Ovary (tissue), 9 donors: ENCODE data around the gene GYPB. TPM values are rescaled to one million over a fixed set of nuclear protein-coding genes. Genes with fewer than 3 reads are reported as not detected.
"Not testable (repeated sequence)": the region's sequence is repeated elsewhere in the genome, so short reads cannot be mapped to it uniquely, and the experiment has no call there.

Experiments
- DNase-seq, 5 donors: peaks; one replicate each; pipeline ENCODE4 v3.0.0-alpha.2; 2019 to 2020
- H3K27ac ChIP-seq, 2 donors: fragments of 200-600 bp; one replicate each; pipeline versions ENCODE4 v1.5.1 to v1.8.0; 2019 to 2022
- H3K27me3 ChIP-seq: fragments of 200-600 bp; one replicate; pipeline ENCODE4 v1.8.0; 2022
- H3K36me3 ChIP-seq: fragments of 200-600 bp; sonication (generic); one replicate; pipeline ENCODE4 v1.5.1; 2019
- H3K4me1 ChIP-seq: one replicate; pipeline ENCODE4 v1.8.1; 2013; ENCODE audit warnings: mild to moderate bottlenecking, moderate library complexity; ENCODE audit not compliant: insufficient read depth
- H3K4me3 ChIP-seq: fragments of 200-600 bp; sonication (generic); one replicate; pipeline ENCODE4 v1.5.1; 2017
- H3K9me3 ChIP-seq, 2 donors: fragments of 200-600 bp in 1 of 2; sonication (generic) in 1 of 2; one replicate each; pipeline versions ENCODE4 v1.5.1 to v1.8.1; 2013 to 2019; ENCODE audit warnings: mild to moderate bottlenecking in 1 of 2, moderate library complexity in 1 of 2
- CTCF ChIP-seq, 3 donors: fragments of 450-650 bp in 2 of 3; fragments of 200-600 bp in 1 of 3; IDR thresholded peaks; one replicate each; pipeline versions ENCODE4 v1.5.1 to v1.8.0; 2016 to 2022; ENCODE audit warnings: antibody characterized with exemption in 3 of 3, mild to moderate bottlenecking in 1 of 3
- EP300 ChIP-seq: sonication (generic); formaldehyde crosslinking; IDR thresholded peaks from one replicate; pipeline ENCODE4 v1.6.1; 2017; ENCODE audit warnings: antibody characterized with exemption
- POLR2A ChIP-seq: fragments of 450-650 bp; IDR thresholded peaks from one replicate; pipeline ENCODE4 v1.6.1; 2017; ENCODE audit warnings: antibody characterized with exemption, mild to moderate bottlenecking, moderate library complexity
- WGBS, 3 donors: extraction: QIAGEN DNeasy Blood & Tissue Kit in 1 of 3; methylation state at CpG; one replicate each; pipeline versions ENCODE4 v1.1.5 to v1.1.7; 2013 to 2017; 5-methylcytosine and 5-hydroxymethylcytosine counted together
- intact Hi-C, 4 donors: fragments of 100-400 bp; cut with DNase I; formaldehyde crosslinking; loops; one replicate each; pipeline versions ENCODE4 v1.11.0 to v1.15.1; 2022 to 2023
- polyA plus RNA-seq, 2 donors: library from polyadenylated mRNA; stranded (reverse); fragments of 200-250 nt in 1 of 2; fragments of 350-450 nt in 1 of 2; fragmentation: Illumina TruSeq in 1 of 2; extraction: RNeasy Lipid Tissue Mini Kit (QIAGEN cat#74804) in 1 of 2; gene quantifications; one replicate each; pipeline ENCODE4 v1.2.3, GENCODE V29; 2013 to 2014
- total RNA-seq, 7 donors: library from RNA; depleted of rRNA in 2 of 7; stranded (reverse); fragments of >200 nt in 2 of 7; fragmentation: NEBNext Ultra II Directional in 3 of 7; extraction: Animal tissue kit (Norgen Biotek cat#: 25700) in 3 of 7; gene quantifications; one replicate each; pipeline versions ENCODE4 v1.1.0 to v1.2.4, GENCODE V29; 2016 to 2023
- donor health status: DM: no; HTN: no; CAD: no; lungs with moderate emphysema.
- donor health status: DM: no; HTN: no; CAD: no.
- donor health status: Bipolar disorder and iron deficiency.
- donor health status: DM: yes; HTN: yes; CAD: no.
- donor health status: DM: no; HTN: no; CAD: no.
- donor health status: DM: yes; HTN: yes; CAD: no.

GYPB gene
- total and polyA plus RNA-seq, 9 donors: not detected

GRCh38 chr4:143990717-143991116, 28.5 kb downstream of the GYPB start:
- H3K4me1 ChIP-seq, H3K27me3 ChIP-seq, H3K27ac ChIP-seq, intact Hi-C loops, H3K4me3 ChIP-seq, H3K36me3 ChIP-seq, DNase-seq, H3K9me3 ChIP-seq: not testable (repeated sequence)
- WGBS, 3 donors: 59 to 60% (median 60%) methylated on average over 3 of the region's 3 CpGs

- Histone ChIP-seq H3K9me3 (no peaks in the 10 kb centered on the region), H3K4me3 (no peak overlapping the region), H3K36me3 (no peaks in the 10 kb centered on the region), H3K27me3 (no peaks in the 10 kb centered on the region), H3K4me1 (no peaks in the 10 kb centered on the region), H3K27ac (no peak overlapping the region)
- WGBS, 3 donors: 75 to 92% (median 85%) methylated on average over 1 of the region's 1 CpG
- TF ChIP-seq EP300: no peak
- TF ChIP-seq CTCF (IDR thresholded peaks at IDR 0.05): no peak
- TF ChIP-seq POLR2A: no peak
- no peak for DNase-seq
- intact Hi-C loops: no loop called here
Measured at GRCh38 chr4:143986180-143986579, 33.0 kb downstream of the GYPB start.

- H3K27ac ChIP-seq, H3K4me3 ChIP-seq, H3K9me3 ChIP-seq, H3K4me1 ChIP-seq, H3K36me3 ChIP-seq, DNase-seq, H3K27me3 ChIP-seq, intact Hi-C loops: not testable (repeated sequence)
- 25 to 60% (median 49%) methylated on average over 4 of the region's 4 CpGs for WGBS, 3 donors
Measured at GRCh38 chr4:143980776-143981175, 38.4 kb downstream of the GYPB start.

GRCh38 chr4:143975527-143975926, 43.7 kb downstream of the GYPB start:
- H3K27ac ChIP-seq, H3K4me3 ChIP-seq, H3K27me3 ChIP-seq, intact Hi-C loops, H3K36me3 ChIP-seq, H3K4me1 ChIP-seq, H3K9me3 ChIP-seq, DNase-seq: not testable (repeated sequence)

- H3K27me3 ChIP-seq, intact Hi-C loops, H3K27ac ChIP-seq, H3K4me1 ChIP-seq, DNase-seq, H3K9me3 ChIP-seq, H3K36me3 ChIP-seq, H3K4me3 ChIP-seq: not testable (repeated sequence)
- WGBS, 3 donors: 70 to 84% (median 81%) methylated on average over 4 of the region's 4 CpGs
Measured at GRCh38 chr4:143974021-143974420, 45.2 kb downstream of the GYPB start.

- TF ChIP-seq POLR2A (no peak), EP300 (no peak), CTCF (IDR thresholded peaks at IDR 0.05) (no peak)
- Histone ChIP-seq H3K9me3 (no peaks in the 10 kb centered on the region), H3K27me3 (no peaks in the 10 kb centered on the region), H3K4me1 (no peaks in the 10 kb centered on the region), H3K4me3 (no peak overlapping the region), H3K27ac (no peak overlapping the region), H3K36me3 (no peaks in the 10 kb centered on the region)
- intact Hi-C loops: no loop called here
- DNase-seq: no peak
- 73 to 79% (median 74%) methylated on average over 4 of the region's 4 CpGs for WGBS, 3 donors
Measured at GRCh38 chr4:143961075-143961474, 58.1 kb downstream of the GYPB start.

- WGBS, 3 donors: 78 to 85% (median 79%) methylated on average over 3 of the region's 3 CpGs
- H3K27ac ChIP-seq, H3K9me3 ChIP-seq, H3K4me3 ChIP-seq, H3K27me3 ChIP-seq, DNase-seq, H3K36me3 ChIP-seq, H3K4me1 ChIP-seq, intact Hi-C loops: not testable (repeated sequence)
Measured at GRCh38 chr4:143955306-143955705, 63.9 kb downstream of the GYPB start.

GRCh38 chr4:143951458-143951972, 67.7 kb downstream of the GYPB start:
- H3K27ac ChIP-seq, H3K27me3 ChIP-seq, H3K4me1 ChIP-seq, intact Hi-C loops, DNase-seq, H3K36me3 ChIP-seq, H3K9me3 ChIP-seq, H3K4me3 ChIP-seq: not testable (repeated sequence)

- DNase-seq, H3K9me3 ChIP-seq, H3K36me3 ChIP-seq, H3K4me1 ChIP-seq, H3K27me3 ChIP-seq, H3K4me3 ChIP-seq, H3K27ac ChIP-seq, intact Hi-C loops: not testable (repeated sequence)
- WGBS, 3 donors: 96 to 99% (median 97%) methylated on average over 4 of the region's 4 CpGs
Measured at GRCh38 chr4:143950967-143951366, 68.2 kb downstream of the GYPB start.

GRCh38 chr4:143950185-143950584, 69.0 kb downstream of the GYPB start:
- H3K4me3 ChIP-seq, H3K4me1 ChIP-seq, H3K27me3 ChIP-seq, H3K36me3 ChIP-seq, H3K27ac ChIP-seq, H3K9me3 ChIP-seq, DNase-seq, intact Hi-C loops: not testable (repeated sequence)
- WGBS, 3 donors: 0 to 59% (median 57%) methylated on average over 1 of the region's 1 CpG
